ENCODE results near the gene LARP4B.

DNA sequence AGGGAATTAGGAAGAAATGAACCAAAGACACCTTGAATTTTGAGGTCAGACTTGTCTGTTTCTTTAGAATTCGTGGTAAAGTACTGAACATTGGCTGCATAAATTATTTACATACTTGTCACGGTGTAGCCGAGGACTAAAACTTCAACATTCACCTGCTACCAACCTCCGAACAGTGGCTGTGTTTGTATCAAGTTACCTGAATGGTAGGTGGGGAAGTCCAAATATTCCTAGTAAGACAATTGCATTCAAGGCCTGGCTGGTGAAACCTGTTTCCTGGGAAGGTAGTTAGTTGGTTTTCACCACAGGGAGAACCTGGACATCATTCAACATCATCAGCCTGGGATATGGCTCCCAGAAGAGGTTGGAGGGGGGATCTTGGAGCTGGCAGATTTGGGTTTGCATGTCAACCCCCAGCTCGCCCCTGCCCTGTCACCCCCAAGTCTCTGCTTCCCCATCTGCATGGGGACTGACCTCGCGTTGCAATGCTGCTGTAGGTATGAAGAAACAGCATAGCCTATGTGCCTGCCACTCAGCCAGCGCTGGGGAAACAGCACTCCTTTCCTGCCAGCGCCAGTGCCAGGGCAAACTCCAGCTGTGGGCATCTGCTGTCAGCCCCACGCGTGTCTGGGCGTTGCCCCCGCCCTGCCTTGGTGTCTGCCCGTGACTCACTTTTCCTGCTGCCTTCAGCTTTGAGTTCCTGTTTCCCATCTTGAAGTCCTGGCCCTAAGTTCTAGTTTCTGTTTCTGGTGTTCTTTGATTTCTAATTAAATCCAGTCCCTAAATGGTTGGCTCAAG is 12.7 kb upstream of the LARP4B start:
- TF ChIP-seq, protein P1, sequence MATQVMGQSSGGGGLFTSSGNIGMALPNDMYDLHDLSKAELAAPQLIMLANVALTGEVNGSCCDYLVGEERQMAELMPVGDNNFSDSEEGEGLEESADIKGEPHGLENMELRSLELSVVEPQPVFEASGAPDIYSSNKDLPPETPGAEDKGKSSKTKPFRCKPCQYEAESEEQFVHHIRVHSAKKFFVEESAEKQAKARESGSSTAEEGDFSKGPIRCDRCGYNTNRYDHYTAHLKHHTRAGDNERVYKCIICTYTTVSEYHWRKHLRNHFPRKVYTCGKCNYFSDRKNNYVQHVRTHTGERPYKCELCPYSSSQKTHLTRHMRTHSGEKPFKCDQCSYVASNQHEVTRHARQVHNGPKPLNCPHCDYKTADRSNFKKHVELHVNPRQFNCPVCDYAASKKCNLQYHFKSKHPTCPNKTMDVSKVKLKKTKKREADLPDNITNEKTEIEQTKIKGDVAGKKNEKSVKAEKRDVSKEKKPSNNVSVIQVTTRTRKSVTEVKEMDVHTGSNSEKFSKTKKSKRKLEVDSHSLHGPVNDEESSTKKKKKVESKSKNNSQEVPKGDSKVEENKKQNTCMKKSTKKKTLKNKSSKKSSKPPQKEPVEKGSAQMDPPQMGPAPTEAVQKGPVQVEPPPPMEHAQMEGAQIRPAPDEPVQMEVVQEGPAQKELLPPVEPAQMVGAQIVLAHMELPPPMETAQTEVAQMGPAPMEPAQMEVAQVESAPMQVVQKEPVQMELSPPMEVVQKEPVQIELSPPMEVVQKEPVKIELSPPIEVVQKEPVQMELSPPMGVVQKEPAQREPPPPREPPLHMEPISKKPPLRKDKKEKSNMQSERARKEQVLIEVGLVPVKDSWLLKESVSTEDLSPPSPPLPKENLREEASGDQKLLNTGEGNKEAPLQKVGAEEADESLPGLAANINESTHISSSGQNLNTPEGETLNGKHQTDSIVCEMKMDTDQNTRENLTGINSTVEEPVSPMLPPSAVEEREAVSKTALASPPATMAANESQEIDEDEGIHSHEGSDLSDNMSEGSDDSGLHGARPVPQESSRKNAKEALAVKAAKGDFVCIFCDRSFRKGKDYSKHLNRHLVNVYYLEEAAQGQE (IDR thresholded peaks at IDR 0.05; ENCODE audit: borderline replicate concordance), result no peak
- TF ChIP-seq, protein P2, sequence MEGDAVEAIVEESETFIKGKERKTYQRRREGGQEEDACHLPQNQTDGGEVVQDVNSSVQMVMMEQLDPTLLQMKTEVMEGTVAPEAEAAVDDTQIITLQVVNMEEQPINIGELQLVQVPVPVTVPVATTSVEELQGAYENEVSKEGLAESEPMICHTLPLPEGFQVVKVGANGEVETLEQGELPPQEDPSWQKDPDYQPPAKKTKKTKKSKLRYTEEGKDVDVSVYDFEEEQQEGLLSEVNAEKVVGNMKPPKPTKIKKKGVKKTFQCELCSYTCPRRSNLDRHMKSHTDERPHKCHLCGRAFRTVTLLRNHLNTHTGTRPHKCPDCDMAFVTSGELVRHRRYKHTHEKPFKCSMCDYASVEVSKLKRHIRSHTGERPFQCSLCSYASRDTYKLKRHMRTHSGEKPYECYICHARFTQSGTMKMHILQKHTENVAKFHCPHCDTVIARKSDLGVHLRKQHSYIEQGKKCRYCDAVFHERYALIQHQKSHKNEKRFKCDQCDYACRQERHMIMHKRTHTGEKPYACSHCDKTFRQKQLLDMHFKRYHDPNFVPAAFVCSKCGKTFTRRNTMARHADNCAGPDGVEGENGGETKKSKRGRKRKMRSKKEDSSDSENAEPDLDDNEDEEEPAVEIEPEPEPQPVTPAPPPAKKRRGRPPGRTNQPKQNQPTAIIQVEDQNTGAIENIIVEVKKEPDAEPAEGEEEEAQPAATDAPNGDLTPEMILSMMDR (IDR thresholded peaks at IDR 0.05; ENCODE audit: poor library complexity, severe bottlenecking), result no peak
- TF ChIP-seq SMC3 (conservative IDR thresholded peaks at IDR 0.05; ENCODE audit: poor library complexity), result no peak
- TF ChIP-seq POLR2AphosphoS5 (IDR thresholded peaks at IDR 0.05), result no peak
